Mammary epithelial cell (primary cell): ENCODE data around the gene NCOA5.

Experiments used
- CTCF ChIP-seq, 2 donors: IDR thresholded peaks in 1 of 2; conservative IDR thresholded peaks in 1 of 2; 2 replicates each; pipeline ENCODE4 v1.5.1; 2011 to 2012; ENCODE audit warnings: inconsistent platforms in 2 of 2, low read length in 2 of 2, mild to moderate bottlenecking in 2 of 2, control low read depth in 1 of 2, low read depth in 1 of 2; ENCODE audit not compliant: insufficient read depth in 1 of 2; ENCODE audit errors: extremely low read depth in 1 of 2
- EZH2 ChIP-seq: IDR thresholded peaks from 2 replicates; pipeline ENCODE4 v1.6.1; 2012; ENCODE audit warnings: low read length, inconsistent platforms, borderline replicate concordance

GRCh38 chr20:46049190-46049589 lies 40.6 kb downstream of the NCOA5 start:
- no peak for TF ChIP-seq CTCF (conservative IDR thresholded peaks at IDR 0.05 in 1 of 2, IDR thresholded peaks at IDR 0.05 in 1 of 2; ENCODE audit: extremely low read depth in 1 of 2, insufficient read depth in 1 of 2, low read depth in 1 of 2, low read length in 2 of 2)
- no peak for TF ChIP-seq EZH2
